ENCODE results near the gene ORAI2. TPM values are rescaled to one million over a fixed set of nuclear protein-coding genes. Genes with fewer than 3 reads are reported as not detected.

ORAI2 gene
- total and polyA plus RNA-seq, 10 of the 15 experiments (the other 5 are each of a cell fraction or from before 2014, with no cell fraction given): 5.8 to 111 (median 46.9) TPM

DNA sequence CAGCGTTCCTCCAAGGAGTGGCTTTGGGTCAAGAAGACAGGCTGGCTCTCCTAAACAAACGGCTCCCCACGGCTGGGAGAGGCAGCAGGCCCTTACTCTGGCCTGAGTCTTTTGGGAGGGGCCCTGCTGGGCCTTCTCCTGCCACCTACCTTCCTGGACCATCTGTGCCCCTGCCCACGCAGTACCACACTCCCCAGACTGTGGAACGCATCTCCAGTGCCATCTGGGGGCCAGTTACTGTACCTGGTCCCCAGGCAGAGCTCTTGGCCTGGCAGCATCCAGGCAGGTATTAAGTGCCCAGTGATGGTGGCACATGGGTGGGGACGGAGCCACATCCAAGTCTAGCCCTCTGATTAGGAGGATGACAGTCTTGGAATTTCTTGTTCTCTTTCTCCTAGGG lies 16.9 kb downstream of the ORAI2 start:
- intact Hi-C loops (cut with micrococcal nuclease; ENCODE audit: unreplicated experiment) (loop anchor here (1.0 kb wide), 1 partner anchor 46 kb away; no protein-coding TSS in a partner anchor), in situ Hi-C loops (cut with MboI) (loop anchor here (5.0 to 10.0 kb wide), 2 partner anchors 45 to 163 kb away; partner anchors contain the start of gene SH2B2)
- H3K36me3 ChIP-seq (ENCODE audit: control insufficient read depth in 2 of 2, insufficient read depth in 2 of 2, low read length in 1 of 2): peaks cover 8 to 20% of the 10 kb centered on the region in 2 experiments; a peak in 3 of 4 replicates
- H3K4me3 ChIP-seq: no peak overlapping the region
- no peaks in the 10 kb centered on the region for H4K20me1 ChIP-seq (ENCODE audit: control insufficient read depth, insufficient read depth)
- no peak overlapping the region for H3K27ac ChIP-seq (ENCODE audit: control insufficient read depth, insufficient read depth)
- no peak overlapping the region for H2AFZ ChIP-seq (ENCODE audit: control insufficient read depth, low read depth, low read length)
- no peaks in the 10 kb centered on the region for H3K27me3 ChIP-seq (replicated peaks in 1 of 2; ENCODE audit: control insufficient read depth in 2 of 2, insufficient read depth in 2 of 2, low read length in 1 of 2)
- ChIA-PET SMC1A (ENCODE audit: uncharacterized antibody, unreplicated experiment) (interaction anchor here (0.5 to 2.7 kb wide), 11 partner anchors 8 to 171 kb away, joined by 3 to 27 read pairs (median 6); partner anchors contain the start of gene PRKRIP1), POLR2A (interaction anchor here (0.6 to 2.0 kb wide), 4 partner anchors 16 to 53 kb away, joined by 3 to 4 read pairs (median 3); no protein-coding TSS in a partner anchor), CTCF (interaction anchor here (0.7 to 5.4 kb wide), 14 partner anchors 9 to 171 kb away, joined by 3 to 101 read pairs (median 5); partner anchors contain the start of genes ALKBH4, LRWD1 and PRKRIP1), RAD21 (ENCODE audit: unreplicated experiment) (interaction anchor here (0.6 to 3.7 kb wide), 12 partner anchors 13 to 171 kb away, joined by 3 to 40 read pairs (median 4); partner anchors contain the start of gene PRKRIP1)
- H3K4me2 ChIP-seq (ENCODE audit: control insufficient read depth, insufficient read depth): no peak overlapping the region
- H3K79me2 ChIP-seq (ENCODE audit: control insufficient read depth, insufficient read depth, low read length): peaks cover 3% of the 10 kb centered on the region; the same call in 1 of the 2 replicates
- 50% methylated on average over 6 of the region's 6 CpGs for WGBS (ENCODE audit: insufficient coverage, insufficient replicate concordance, low lambda C conversion rate, missing lambda C conversion rate)
- peaks cover 10% of the 10 kb centered on the region for H3K4me1 ChIP-seq (ENCODE audit: control insufficient read depth, insufficient read depth, low read length)
- H3K9ac ChIP-seq (ENCODE audit: control insufficient read depth, insufficient read depth, low read length): no peak overlapping the region
- no peaks in the 10 kb centered on the region for H3K9me3 ChIP-seq (replicated peaks; ENCODE audit: control insufficient read depth, insufficient read depth, low read length)
- no TSS peak for BruUV-seq (replicated peaks)
- ATAC-seq (peak; percentile 91), DNase-seq (ENCODE audit: low read depth, low spot score) (no peak), FAIRE-seq (no peak)
- TF ChIP-seq RAD21 (IDR thresholded peaks at IDR 0.05; ENCODE audit: insufficient read depth, low read depth, low read length) (peak; percentile 80), ZSCAN29 (IDR thresholded peaks at IDR 0.05) (no peak), BHLHE40 (IDR thresholded peaks at IDR 0.05; ENCODE audit: borderline replicate concordance in 1 of 2, low read depth in 2 of 2, low read length in 1 of 2) (peak in 1 of 2 experiments; percentile 12; a peak in 1 of 4 replicates), EED (IDR thresholded peaks at IDR 0.05; ENCODE audit: low read depth) (0 out of 2 replicates have a peak, but pooled peaks have one; percentile 30), TCF3 (IDR thresholded peaks at IDR 0.05; ENCODE audit: borderline replicate concordance, insufficient read depth, low read depth, low read length) (0 out of 2 replicates have a peak, but pooled peaks have one; percentile 25), ZNF217 (IDR thresholded peaks at IDR 0.05) (no peak), CBX5 (IDR thresholded peaks at IDR 0.05; ENCODE audit: low read depth) (no peak), TCF12 (IDR thresholded peaks at IDR 0.05; ENCODE audit: low read depth, low read length) (0 out of 2 replicates have a peak, but pooled peaks have one; percentile 12), EGR1 (IDR thresholded peaks at IDR 0.05; ENCODE audit: borderline replicate concordance in 1 of 2, low read depth in 2 of 2, low read length in 2 of 2) (peak in 1 of 2 experiments; percentile 67; a peak in 1 of 3 replicates), GATAD2B (conservative IDR thresholded peaks at IDR 0.05; ENCODE audit: low read depth) (0 out of 2 replicates have a peak, but pooled peaks have one; percentile 23), BCL3 (IDR thresholded peaks at IDR 0.05; ENCODE audit: borderline replicate concordance, insufficient read depth, low read depth, low read length, poor library complexity, severe bottlenecking) (peak; percentile 20), CREB1 (IDR thresholded peaks at IDR 0.05; ENCODE audit: low read depth) (0 out of 2 replicates have a peak, but pooled peaks have one; percentile 14), ZNF687 (IDR thresholded peaks at IDR 0.05) (no peak), YY1 (IDR thresholded peaks at IDR 0.05; ENCODE audit: low read depth, low read length) (0 out of 2 replicates have a peak, but pooled peaks have one; percentile 38), SMC3 (IDR thresholded peaks at IDR 0.05; ENCODE audit: borderline replicate concordance, low read length) (peak; percentile 80; the same call in 1 of the 2 replicates), MYB (IDR thresholded peaks at IDR 0.05; ENCODE audit: borderline replicate concordance, low read depth, low read length) (no peak), POLR2A (IDR thresholded peaks at IDR 0.05; ENCODE audit: low read depth, low read length) (peak; percentile 72), JUNB (IDR thresholded peaks at IDR 0.05) (no peak)

Measured in GM12878 (cell line).